Type B pancreatic cell (in vitro differentiated cells): ENCODE data around the gene MON1A. TPM values are rescaled to one million over a fixed set of nuclear protein-coding genes. Genes with fewer than 3 reads are reported as not detected.

Experiments
- DNase-seq: peaks from one replicate; pipeline ENCODE4 v3.0.0; 2021; ENCODE audit warnings: mixed read lengths; ENCODE audit not compliant: unreplicated experiment; ENCODE audit errors: extremely low spot score
- H3K27ac Mint-ChIP-seq: 2 replicates; pipeline ENCODE4 v1.8.0; 2021; ENCODE audit warnings: mild to moderate bottlenecking, mixed read lengths
- H3K27me3 Mint-ChIP-seq: 2 replicates; pipeline ENCODE4 v1.8.0; 2021; ENCODE audit warnings: mixed read lengths
- H3K36me3 Mint-ChIP-seq: 2 replicates; pipeline ENCODE4 v1.8.0; 2021; ENCODE audit warnings: mixed read lengths
- H3K4me1 Mint-ChIP-seq: one replicate; pipeline ENCODE4 v1.8.0; 2021; ENCODE audit warnings: mixed read lengths; ENCODE audit not compliant: unreplicated experiment
- H3K4me3 Mint-ChIP-seq: 2 replicates; pipeline ENCODE4 v1.8.0; 2021; ENCODE audit warnings: mild to moderate bottlenecking, mixed read lengths
- H3K9me3 Mint-ChIP-seq: 2 replicates; pipeline ENCODE4 v1.8.0; 2021; ENCODE audit warnings: mixed read lengths
- CTCF ChIP-seq: fragments of 200-600 bp; sonication (generic); conservative IDR thresholded peaks from 2 replicates; pipeline ENCODE4 v1.5.0; 2021; ENCODE audit warnings: antibody characterized with exemption, mild to moderate bottlenecking
- long read RNA-seq: library from polyadenylated mRNA; unstranded; transcript quantifications from one replicate; pipeline ENCODE4 v2.0.0, GENCODE V29; 2020
- total RNA-seq: library from RNA; stranded (reverse); gene quantifications from 2 replicates; pipeline ENCODE4 v1.2.1, GENCODE V29; 2021; ENCODE audit warnings: low replicate concordance

The MON1A gene, protein sequence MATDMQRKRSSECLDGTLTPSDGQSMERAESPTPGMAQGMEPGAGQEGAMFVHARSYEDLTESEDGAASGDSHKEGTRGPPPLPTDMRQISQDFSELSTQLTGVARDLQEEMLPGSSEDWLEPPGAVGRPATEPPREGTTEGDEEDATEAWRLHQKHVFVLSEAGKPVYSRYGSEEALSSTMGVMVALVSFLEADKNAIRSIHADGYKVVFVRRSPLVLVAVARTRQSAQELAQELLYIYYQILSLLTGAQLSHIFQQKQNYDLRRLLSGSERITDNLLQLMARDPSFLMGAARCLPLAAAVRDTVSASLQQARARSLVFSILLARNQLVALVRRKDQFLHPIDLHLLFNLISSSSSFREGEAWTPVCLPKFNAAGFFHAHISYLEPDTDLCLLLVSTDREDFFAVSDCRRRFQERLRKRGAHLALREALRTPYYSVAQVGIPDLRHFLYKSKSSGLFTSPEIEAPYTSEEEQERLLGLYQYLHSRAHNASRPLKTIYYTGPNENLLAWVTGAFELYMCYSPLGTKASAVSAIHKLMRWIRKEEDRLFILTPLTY
- 8.8 and 9.2 TPM in 2 replicates for total RNA-seq
- long read RNA-seq, partial matches to known transcripts, result 0 of 4 reads
- long read RNA-seq, other reads (novel, unspliced or antisense), result 0 of 4 reads

- Mint-ChIP-seq H3K4me3 (peak within 1 kb of the TSS; percentile 92), H3K4me1 (peaks cover 9% of the 10 kb centered on the region)
Observed at GRCh38 chr3:49929291-49930167, at the start of gene MON1A. Gene MON1A, minus strand, starts transcription at chr3:49929811. Its CDS starts 16,465 bp downstream, at chr3:49913346.

DNA sequence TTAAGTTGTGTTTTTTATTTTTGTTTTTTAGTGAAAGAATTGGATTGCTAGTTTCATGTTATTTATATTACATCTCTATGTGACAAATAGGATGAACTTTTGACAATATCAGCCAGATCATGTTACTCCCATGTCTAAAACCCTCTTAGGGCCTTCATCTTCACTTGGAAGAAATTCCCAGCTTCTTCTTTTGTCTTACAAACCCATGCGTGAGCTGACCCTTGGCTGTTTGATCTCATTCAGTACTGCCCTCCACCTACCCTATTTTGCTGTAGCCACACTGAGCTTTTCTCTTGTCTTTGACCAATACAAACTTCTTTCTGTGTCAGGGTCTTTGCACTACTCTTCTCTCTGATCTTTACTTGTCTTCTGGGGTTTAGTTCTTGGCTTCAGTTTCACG is 47.3 kb upstream of the MON1A start:
- peaks cover 16% of the 10 kb centered on the region for H3K36me3 Mint-ChIP-seq
- H3K9me3 Mint-ChIP-seq, result no peaks in the 10 kb centered on the region
- TF ChIP-seq CTCF, result no peak
- H3K27ac Mint-ChIP-seq, result no peak overlapping the region
- H3K4me3 Mint-ChIP-seq, result no peak overlapping the region
- DNase-seq, result no peak
- no peaks in the 10 kb centered on the region for H3K27me3 Mint-ChIP-seq
- no peaks in the 10 kb centered on the region for H3K4me1 Mint-ChIP-seq

More at GRCh38 chr3:49929291-49930167, at the start of gene MON1A:
- Mint-ChIP-seq H3K27ac (peak within 1 kb of the TSS; percentile 88), H3K36me3 (no peaks in the 10 kb centered on the region), H3K27me3 (no peaks in the 10 kb centered on the region), H3K9me3 (no peaks in the 10 kb centered on the region)
- DNase-seq, result peak; percentile 94
- peak; percentile 67 for TF ChIP-seq CTCF

DNA sequence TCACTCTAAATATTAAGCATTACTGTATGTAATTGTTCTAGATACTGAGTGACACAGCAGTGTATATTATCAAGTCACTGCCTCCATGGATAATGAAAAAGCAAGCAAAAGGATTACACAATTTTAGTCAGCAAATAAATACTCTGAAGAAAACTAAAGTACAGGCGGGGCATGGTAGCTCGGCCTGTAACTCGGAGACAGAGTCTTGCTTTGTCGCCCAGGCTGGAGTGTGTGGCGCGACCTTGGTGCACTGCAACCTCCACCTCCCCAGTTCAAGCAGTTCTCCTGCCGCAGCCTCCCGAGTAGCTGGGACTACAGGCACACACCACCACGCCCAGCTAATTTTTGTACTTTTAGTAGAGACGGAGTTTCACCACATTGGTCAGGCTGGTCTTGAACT is 43.0 kb upstream of the MON1A start:
- no peak overlapping the region for H3K27ac Mint-ChIP-seq

GRCh38 chr3:49968346-49968745 is 38.7 kb upstream of the MON1A start:
- no peak overlapping the region for H3K27ac Mint-ChIP-seq
- H3K27me3 Mint-ChIP-seq, result no peaks in the 10 kb centered on the region
- H3K36me3 Mint-ChIP-seq, result peaks cover 19% of the 10 kb centered on the region
- no peaks in the 10 kb centered on the region for H3K9me3 Mint-ChIP-seq
- DNase-seq, result peak; percentile 2
- no peaks in the 10 kb centered on the region for H3K4me1 Mint-ChIP-seq
- no peak overlapping the region for H3K4me3 Mint-ChIP-seq
- TF ChIP-seq CTCF, result no peak

More for the DNA sequence above, 43.0 kb upstream of the MON1A start:
- H3K4me1 Mint-ChIP-seq, result no peaks in the 10 kb centered on the region
- H3K9me3 Mint-ChIP-seq, result no peaks in the 10 kb centered on the region
- DNase-seq, result no peak
- H3K36me3 Mint-ChIP-seq, result peaks cover 12% of the 10 kb centered on the region
- no peak for TF ChIP-seq CTCF
- H3K27me3 Mint-ChIP-seq, result no peaks in the 10 kb centered on the region
- H3K4me3 Mint-ChIP-seq, result no peak overlapping the region

DNA sequence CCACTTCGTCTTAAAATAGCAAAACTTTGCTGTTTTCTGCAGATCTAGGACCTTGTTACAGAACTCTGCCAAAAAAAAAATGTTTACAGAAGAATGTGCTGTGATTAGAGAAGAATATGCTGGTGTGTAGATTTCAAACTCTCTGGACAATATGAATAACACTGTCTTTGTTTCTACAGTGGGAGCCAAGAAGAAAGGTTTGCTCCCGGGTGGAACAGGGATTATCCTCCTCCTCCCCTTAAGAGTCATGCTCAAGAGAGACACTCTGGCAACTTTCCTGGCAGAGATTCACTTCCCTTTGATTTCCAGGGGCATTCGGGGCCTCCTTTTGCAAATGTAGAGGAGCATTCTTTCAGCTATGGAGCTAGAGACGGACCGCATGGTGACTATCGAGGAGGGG is 37.7 kb upstream of the MON1A start:
- H3K36me3 Mint-ChIP-seq, result peaks cover 15% of the 10 kb centered on the region
- no peaks in the 10 kb centered on the region for H3K4me1 Mint-ChIP-seq
- DNase-seq, result peak; percentile 37
- H3K27me3 Mint-ChIP-seq, result no peaks in the 10 kb centered on the region
- H3K27ac Mint-ChIP-seq, result no peak overlapping the region
- no peaks in the 10 kb centered on the region for H3K9me3 Mint-ChIP-seq
- no peak overlapping the region for H3K4me3 Mint-ChIP-seq
- no peak for TF ChIP-seq CTCF
